GM18507 (cell line): ENCODE results near the gene SYNGR4.

Experiments
- DNase-seq: peaks from one replicate; pipeline ENCODE4 v3.0.0; 2011; ENCODE audit warnings: low read depth; ENCODE audit not compliant: insufficient read length; ENCODE audit errors: extremely low spot score
- FAIRE-seq: peaks from 2 replicates; lab custom pipeline; 2011; peaks lifted over from hg19 to GRCh38; lab: Jason Lieb, UNC

The SYNGR4 gene

DNA sequence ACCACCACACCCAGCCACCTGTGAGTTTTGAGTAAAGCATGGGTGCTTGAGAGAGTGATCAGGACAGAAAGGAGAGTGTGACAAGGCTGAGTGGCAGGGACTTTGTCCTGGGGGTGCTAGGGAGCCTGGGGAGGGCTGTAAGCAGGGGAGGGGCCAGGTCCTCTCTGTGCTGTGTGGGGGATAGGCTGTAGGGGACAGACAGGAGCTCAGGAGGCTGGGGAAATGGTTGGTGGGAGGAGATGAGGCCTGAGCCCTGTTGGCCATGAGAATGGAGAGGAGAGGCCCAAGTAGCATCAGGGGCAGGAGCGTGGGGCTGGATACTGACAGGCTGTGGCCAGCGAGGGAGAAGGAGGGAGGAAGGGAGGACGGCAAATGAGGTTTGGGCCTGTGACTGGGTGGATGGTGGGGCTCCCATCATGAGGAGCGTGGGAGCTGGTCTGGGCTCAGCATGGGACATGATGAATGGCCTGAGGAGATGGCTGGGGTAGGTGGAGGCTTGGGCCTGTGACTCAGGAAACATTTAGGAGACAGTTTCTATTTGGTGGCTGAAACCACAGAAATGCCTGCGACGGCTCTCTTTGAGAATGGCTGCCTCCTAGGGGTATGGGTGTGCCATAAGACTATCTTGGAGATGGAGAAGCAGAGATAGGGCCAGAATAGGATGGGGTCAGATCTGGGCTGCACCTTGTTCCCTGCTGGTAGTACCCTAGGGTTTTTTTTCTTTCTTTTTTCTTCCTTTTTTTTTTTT is 54.3 kb downstream of the SYNGR4 start:
- FAIRE-seq (peak; percentile 62), DNase-seq (no peak)

- peak; percentile 76 for DNase-seq
Observed at GRCh38 chr19:48419158-48419920, 55.2 kb downstream of the SYNGR4 start.

DNA sequence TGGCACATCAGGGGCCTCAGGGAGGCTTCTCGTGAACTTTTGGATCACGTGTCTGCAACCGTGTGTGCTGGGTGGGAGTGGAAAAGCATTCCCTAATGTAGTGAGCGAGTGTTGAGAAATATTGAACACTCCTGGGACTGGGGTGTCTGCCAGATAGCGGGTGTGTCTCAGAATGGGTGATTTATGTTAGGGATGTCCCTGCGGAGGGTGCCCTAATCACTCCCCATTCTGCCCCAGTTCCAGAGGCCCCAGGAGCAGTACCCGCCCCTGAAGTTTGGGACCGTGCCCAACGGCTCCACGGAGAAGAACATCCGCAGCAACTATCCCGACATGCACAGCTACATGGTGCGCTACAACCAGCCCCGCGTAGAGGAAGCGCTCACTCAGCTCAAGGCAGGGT is 57.4 kb downstream of the SYNGR4 start:
- FAIRE-seq (no peak), DNase-seq (no peak)

More at GRCh38 chr19:48419158-48419920, 55.2 kb downstream of the SYNGR4 start:
- FAIRE-seq = peak; percentile 92

DNA sequence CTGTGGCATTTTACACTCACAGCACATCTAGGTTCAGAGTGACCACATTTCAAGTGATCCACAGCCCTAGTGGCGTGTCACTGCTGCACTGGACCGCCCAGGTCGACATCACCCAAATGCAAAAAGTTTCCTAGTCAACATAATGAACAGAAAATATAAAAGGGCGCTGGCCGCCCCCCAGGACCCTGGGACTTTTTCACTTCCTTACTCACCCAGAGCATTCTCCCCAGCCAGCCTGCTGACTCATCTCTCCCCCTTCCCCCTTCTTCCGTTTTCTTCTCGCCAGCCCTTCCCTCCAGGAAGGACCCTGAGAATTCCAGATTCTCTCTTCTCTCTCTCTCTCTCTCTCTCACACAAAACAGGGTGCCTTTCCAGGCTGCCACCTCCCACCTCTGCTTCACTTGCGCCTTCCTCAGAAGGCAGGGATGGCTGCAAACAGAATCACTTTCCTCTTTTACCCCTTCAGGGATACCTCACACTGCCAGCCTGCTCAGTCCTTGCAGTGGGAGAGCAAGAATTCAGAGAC is 60.6 kb downstream of the SYNGR4 start:
- DNase-seq (no peak), FAIRE-seq (peak; percentile 18)
